HEK293T (cell line): Measurements from ENCODE around the gene PLAAT3.
"Not testable (repeated sequence)": the region's sequence is repeated elsewhere in the genome, so short reads cannot be mapped to it uniquely, and the experiment has no call there.

Source experiments
- ARNT ChIP-seq: fragments of 450-650 bp; IDR thresholded peaks from 2 replicates; pipeline ENCODE4 v1.6.1; 2017; ENCODE audit warnings: mild to moderate bottlenecking
- BHLHE40 ChIP-seq: fragments of 450-650 bp; IDR thresholded peaks from 2 replicates; pipeline ENCODE4 v1.6.1; 2016; ENCODE audit warnings: mild to moderate bottlenecking, moderate library complexity, borderline replicate concordance
- CTBP1 ChIP-seq: fragments of 450-650 bp; IDR thresholded peaks from 2 replicates; pipeline ENCODE4 v1.6.1; 2016; ENCODE audit warnings: borderline replicate concordance
- FOXA1 ChIP-seq: fragments of 450-650 bp; IDR thresholded peaks from 2 replicates; pipeline ENCODE4 v1.6.1; 2016; ENCODE audit warnings: mild to moderate bottlenecking
- FOXK2 ChIP-seq: fragments of 450-650 bp; IDR thresholded peaks from 2 replicates; pipeline ENCODE4 v1.6.1; 2016; ENCODE audit warnings: mild to moderate bottlenecking
- FOXM1 ChIP-seq: fragments of 450-650 bp; IDR thresholded peaks from 2 replicates; pipeline ENCODE4 v1.6.1; 2017; ENCODE audit warnings: mild to moderate bottlenecking, borderline replicate concordance
- HDGF ChIP-seq: fragments of 450-650 bp; IDR thresholded peaks from 2 replicates; pipeline ENCODE4 v1.6.1; 2017; ENCODE audit warnings: antibody characterized with exemption, borderline replicate concordance
- L3MBTL2 ChIP-seq: fragments of 450-650 bp; conservative IDR thresholded peaks from 2 replicates; pipeline ENCODE4 v1.6.1; 2016; ENCODE audit warnings: mild to moderate bottlenecking
- LEF1 ChIP-seq: fragments of 450-650 bp; IDR thresholded peaks from 2 replicates; pipeline ENCODE4 v1.6.1; 2017; ENCODE audit warnings: mild to moderate bottlenecking, borderline replicate concordance
- SP1 ChIP-seq: fragments of 450-650 bp; IDR thresholded peaks from 2 replicates; pipeline ENCODE4 v1.6.1; 2017
- SUZ12 ChIP-seq: fragments of 450-650 bp; IDR thresholded peaks from 2 replicates; pipeline ENCODE4 v1.6.1; 2016; ENCODE audit warnings: mild to moderate bottlenecking
- TARDBP ChIP-seq: fragments of 450-650 bp; IDR thresholded peaks from 2 replicates; pipeline ENCODE4 v1.6.1; 2016
- TF ChIP-seq, protein P1 (sequence below): fragments of 450-650 bp; IDR thresholded peaks from 2 replicates; pipeline ENCODE4 v1.6.1; 2016

DNA sequence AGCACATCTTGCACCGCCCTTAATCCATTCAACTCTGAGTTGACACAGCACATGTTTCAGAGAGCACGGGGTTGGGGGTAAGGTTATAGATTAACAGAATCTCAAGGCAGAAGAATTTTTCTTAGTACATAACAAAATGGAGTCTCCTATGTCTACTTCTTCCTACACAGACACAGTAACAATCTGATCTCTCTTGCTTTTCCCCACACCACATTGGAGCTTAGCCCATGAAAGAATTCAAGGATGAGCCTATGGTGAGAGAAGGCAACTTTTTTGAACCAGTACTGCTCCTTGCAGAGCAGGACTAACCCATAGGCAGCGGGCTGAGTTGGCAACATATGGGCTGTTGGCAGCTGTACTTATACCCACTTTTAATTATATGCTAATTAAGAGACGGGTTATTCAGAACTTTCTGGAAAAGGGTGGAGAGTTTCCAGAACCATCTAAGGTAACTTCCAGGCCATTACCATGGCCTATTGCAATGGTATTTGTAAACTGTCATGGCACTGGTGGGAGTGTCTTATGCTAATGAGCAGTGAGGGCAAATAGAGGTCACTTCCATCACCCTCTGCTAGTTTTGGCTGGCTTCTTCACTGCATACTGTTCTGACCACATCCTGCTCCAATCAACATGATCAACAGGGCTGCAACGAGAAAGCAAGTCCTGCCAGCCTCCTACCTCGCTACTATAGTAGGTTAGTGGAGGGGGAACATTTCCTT is 83.0 kb downstream of the PLAAT3 start:
- not testable (repeated sequence) for TF ChIP-seq ARNT, TARDBP, CTBP1, SP1, HDGF, LEF1, BHLHE40, L3MBTL2, FOXM1, SUZ12, FOXA1, FOXK2
- TF ChIP-seq, protein P1, sequence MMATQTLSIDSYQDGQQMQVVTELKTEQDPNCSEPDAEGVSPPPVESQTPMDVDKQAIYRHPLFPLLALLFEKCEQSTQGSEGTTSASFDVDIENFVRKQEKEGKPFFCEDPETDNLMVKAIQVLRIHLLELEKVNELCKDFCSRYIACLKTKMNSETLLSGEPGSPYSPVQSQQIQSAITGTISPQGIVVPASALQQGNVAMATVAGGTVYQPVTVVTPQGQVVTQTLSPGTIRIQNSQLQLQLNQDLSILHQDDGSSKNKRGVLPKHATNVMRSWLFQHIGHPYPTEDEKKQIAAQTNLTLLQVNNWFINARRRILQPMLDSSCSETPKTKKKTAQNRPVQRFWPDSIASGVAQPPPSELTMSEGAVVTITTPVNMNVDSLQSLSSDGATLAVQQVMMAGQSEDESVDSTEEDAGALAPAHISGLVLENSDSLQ: not testable (repeated sequence)
